PC-9 (cell line): Measurements from ENCODE around the gene RNF121. TPM values are rescaled to one million over a fixed set of nuclear protein-coding genes. Genes with fewer than 3 reads are reported as not detected.

Experiments
- BruUV-seq: library from RNA; stranded (reverse); fragments of 400-500 nt; replicated peaks from 2 replicates; lab custom pipeline; 2021; lab: Mats Ljungman, UMichigan
- CTCF ChIA-PET: fragments of 300-600 bp; sonication (Branson Sonifier 250); formaldehyde crosslinking; loops from one replicate; lab custom pipeline; 2022; ENCODE audit warnings: antibody characterized with exemption; lab: Charles Lee
- POLR2A ChIA-PET: fragments of 300-600 bp; sonication (Branson Sonifier 250); formaldehyde crosslinking; loops from one replicate; lab custom pipeline; 2022; ENCODE audit warnings: antibody characterized with exemption; ENCODE audit not compliant: unreplicated experiment; lab: Charles Lee
- DNase-seq, 2 experiments: peaks; one replicate each; pipeline versions ENCODE4 v3.0.0 to v3.0.0-alpha.2; 2015 to 2022; ENCODE audit warnings: mixed read lengths in 1 of 2
- H2AFZ ChIP-seq: fragments of 200-600 bp; sonication (generic); 2 replicates; pipeline ENCODE4 v1.8.1; 2017; ENCODE audit warnings: antibody characterized with exemption
- H3F3A ChIP-seq: fragments of 200-600 bp; sonication (generic); 2 replicates; pipeline ENCODE4 v1.8.1; 2017; ENCODE audit warnings: antibody characterized with exemption, mild to moderate bottlenecking, low read depth; ENCODE audit not compliant: insufficient read depth
- H3K27ac ChIP-seq: fragments of 200-600 bp; sonication (generic); 2 replicates; pipeline ENCODE4 v1.6.1; 2016; ENCODE audit warnings: mixed run types
- H3K27me3 ChIP-seq: fragments of 200-600 bp; sonication (generic); 2 replicates; pipeline ENCODE4 v1.6.1; 2016; ENCODE audit warnings: low read depth, mixed run types; ENCODE audit not compliant: insufficient read depth
- H3K36me3 ChIP-seq: fragments of 200-600 bp; sonication (generic); 2 replicates; pipeline ENCODE4 v1.6.1; 2016; ENCODE audit warnings: low read depth, mixed run types
- H3K4me1 ChIP-seq: fragments of 200-600 bp; sonication (generic); replicated peaks from 2 replicates; pipeline ENCODE4 v1.6.1; 2016; ENCODE audit warnings: mixed run types; ENCODE audit not compliant: insufficient read depth
- H3K4me2 ChIP-seq: fragments of 200-600 bp; sonication (generic); 2 replicates; pipeline ENCODE4 v1.6.1; 2017; ENCODE audit warnings: mixed run types
- H3K4me3 ChIP-seq: fragments of 200-600 bp; sonication (generic); 2 replicates; pipeline ENCODE4 v1.6.1; 2016; ENCODE audit warnings: mixed run types
- H3K79me2 ChIP-seq: fragments of 200-600 bp; sonication (generic); 2 replicates; pipeline ENCODE4 v1.6.1; 2017; ENCODE audit warnings: low read depth, mixed run types
- H3K9me2 ChIP-seq: fragments of 200-600 bp; sonication (generic); 2 replicates; pipeline ENCODE4 v1.8.1; 2017; ENCODE audit warnings: mild to moderate bottlenecking; ENCODE audit not compliant: insufficient read depth
- H3K9me3 ChIP-seq: fragments of 200-600 bp; sonication (generic); 2 replicates; pipeline ENCODE4 v1.8.1; 2016; ENCODE audit warnings: low read depth; ENCODE audit not compliant: insufficient read depth
- H4K20me1 ChIP-seq: fragments of 200-600 bp; sonication (generic); 2 replicates; pipeline ENCODE4 v1.8.1; 2017; ENCODE audit not compliant: insufficient read depth
- EZH2 ChIP-seq: fragments of 200-600 bp; sonication (generic); IDR thresholded peaks from 2 replicates; pipeline ENCODE4 v1.8.0; 2017; ENCODE audit warnings: antibody characterized with exemption, low read depth
- intact Hi-C: fragments of 100-400 bp; cut with micrococcal nuclease; formaldehyde crosslinking; loops from one replicate; pipeline ENCODE4 v1.10.0; 2022; ENCODE audit not compliant: unreplicated experiment
- total RNA-seq: library from RNA; stranded (reverse); gene quantifications from 2 replicates; pipeline ENCODE4 v1.2.3, GENCODE V29; 2021
- TF ChIP-seq, protein P1 (sequence below): fragments of 200-600 bp; sonication (generic); conservative IDR thresholded peaks from 2 replicates; pipeline ENCODE4 v1.6.1; 2017; ENCODE audit warnings: mixed run types, antibody characterized with exemption, mild to moderate bottlenecking, moderate library complexity

RNF121 gene
- total RNA-seq, 1 experiment from 2014 or later, result 41.2 TPM

DNA sequence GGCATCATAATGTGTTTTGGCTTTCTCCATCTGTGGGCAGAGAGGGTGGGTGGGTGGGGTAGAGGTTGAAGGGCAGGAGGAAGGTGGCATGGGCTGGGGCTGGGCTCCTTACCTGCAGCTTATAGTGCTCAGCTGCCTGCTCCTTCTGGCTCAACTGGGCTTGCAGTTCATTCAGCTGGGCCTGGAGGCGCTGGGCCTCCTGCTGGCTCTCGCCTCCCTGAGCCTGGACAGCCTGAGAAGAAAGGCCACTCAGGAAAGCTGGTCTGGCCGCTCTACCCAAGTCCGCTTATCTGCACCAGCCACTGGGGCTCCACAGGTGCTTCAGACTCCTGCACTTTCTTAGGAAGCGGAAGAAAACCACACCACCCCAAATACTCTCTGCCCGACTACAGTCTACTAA is 80.3 kb downstream of the RNF121 start:
- Histone ChIP-seq H3K79me2 (no peaks in the 10 kb centered on the region), H2AFZ (no peak overlapping the region), H3K4me2 (no peak overlapping the region), H3K27me3 (no peaks in the 10 kb centered on the region), H3K4me1 (no peaks in the 10 kb centered on the region), H3K27ac (no peak overlapping the region), H3K9me2 (no peaks in the 10 kb centered on the region), H3K36me3 (peaks cover 20% of the 10 kb centered on the region; the same call in 1 of the 2 replicates), H4K20me1 (peaks cover 48% of the 10 kb centered on the region), H3K4me3 (no peak overlapping the region), H3F3A (peaks cover 33% of the 10 kb centered on the region; the same call in 1 of the 2 replicates), H3K9me3 (no peaks in the 10 kb centered on the region)
- CTCF ChIA-PET, result no interaction called here
- TF ChIP-seq, protein P1, sequence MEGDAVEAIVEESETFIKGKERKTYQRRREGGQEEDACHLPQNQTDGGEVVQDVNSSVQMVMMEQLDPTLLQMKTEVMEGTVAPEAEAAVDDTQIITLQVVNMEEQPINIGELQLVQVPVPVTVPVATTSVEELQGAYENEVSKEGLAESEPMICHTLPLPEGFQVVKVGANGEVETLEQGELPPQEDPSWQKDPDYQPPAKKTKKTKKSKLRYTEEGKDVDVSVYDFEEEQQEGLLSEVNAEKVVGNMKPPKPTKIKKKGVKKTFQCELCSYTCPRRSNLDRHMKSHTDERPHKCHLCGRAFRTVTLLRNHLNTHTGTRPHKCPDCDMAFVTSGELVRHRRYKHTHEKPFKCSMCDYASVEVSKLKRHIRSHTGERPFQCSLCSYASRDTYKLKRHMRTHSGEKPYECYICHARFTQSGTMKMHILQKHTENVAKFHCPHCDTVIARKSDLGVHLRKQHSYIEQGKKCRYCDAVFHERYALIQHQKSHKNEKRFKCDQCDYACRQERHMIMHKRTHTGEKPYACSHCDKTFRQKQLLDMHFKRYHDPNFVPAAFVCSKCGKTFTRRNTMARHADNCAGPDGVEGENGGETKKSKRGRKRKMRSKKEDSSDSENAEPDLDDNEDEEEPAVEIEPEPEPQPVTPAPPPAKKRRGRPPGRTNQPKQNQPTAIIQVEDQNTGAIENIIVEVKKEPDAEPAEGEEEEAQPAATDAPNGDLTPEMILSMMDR, result no peak
- no peak for TF ChIP-seq EZH2
- no peak for DNase-seq
- POLR2A ChIA-PET, result interaction anchor here (0.6 kb wide), 1 partner anchor 222 kb away, joined by 24 read pairs; no protein-coding TSS in a partner anchor
- BruUV-seq, result no TSS peak
- intact Hi-C loops, result no loop called here

DNA sequence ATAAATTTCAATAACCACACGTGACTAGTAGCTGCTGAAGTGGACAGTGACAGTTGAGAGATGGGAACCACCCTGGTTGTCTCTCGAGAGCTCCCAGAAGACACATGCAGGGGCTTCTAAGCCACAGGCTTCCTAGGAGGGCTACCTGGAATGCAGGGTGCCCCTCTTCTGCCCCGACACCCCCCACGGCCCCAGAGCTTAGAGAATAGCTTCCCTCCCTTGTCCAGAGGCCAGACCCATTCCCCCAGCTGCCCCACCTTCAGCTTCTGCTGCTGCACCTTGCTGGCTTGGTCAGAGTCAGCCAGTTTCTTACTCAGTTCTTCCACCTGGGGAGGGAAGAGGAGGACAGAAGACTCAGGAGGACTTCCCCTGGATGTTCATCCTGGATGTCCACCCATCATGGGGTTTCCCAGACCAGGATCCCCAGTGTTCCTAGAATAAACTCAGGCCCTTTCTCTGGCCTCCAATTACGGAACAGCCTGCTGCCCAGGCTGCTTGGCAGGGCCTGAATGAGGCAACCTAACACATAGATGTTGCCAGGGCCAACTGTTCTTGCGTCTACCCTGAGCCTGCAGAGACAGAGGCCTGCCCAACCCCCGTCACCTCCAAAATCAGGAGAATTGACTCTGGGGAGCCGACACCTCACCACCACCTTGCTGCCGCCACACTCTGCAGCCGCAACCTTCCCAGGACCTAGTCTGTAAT is 81.8 kb downstream of the RNF121 start:
- no peak overlapping the region for H3K4me2 ChIP-seq
- no peaks in the 10 kb centered on the region for H3K9me3 ChIP-seq
- intact Hi-C loops, result no loop called here
- CTCF ChIA-PET, result no interaction called here
- no peaks in the 10 kb centered on the region for H3K4me1 ChIP-seq
- TF ChIP-seq, protein P1, result no peak
- no peak for TF ChIP-seq EZH2
- no TSS peak for BruUV-seq
- peaks cover 23% of the 10 kb centered on the region for H3K36me3 ChIP-seq
- no peaks in the 10 kb centered on the region for H3K27me3 ChIP-seq
- H4K20me1 ChIP-seq, result peaks cover 51% of the 10 kb centered on the region
- H3K9me2 ChIP-seq, result no peaks in the 10 kb centered on the region
- H3K79me2 ChIP-seq, result no peaks in the 10 kb centered on the region
- H3F3A ChIP-seq, result peaks cover 30% of the 10 kb centered on the region; the same call in 1 of the 2 replicates
- no peak overlapping the region for H2AFZ ChIP-seq
- DNase-seq, result no peak
- POLR2A ChIA-PET, result interaction anchor here (0.7 to 0.8 kb wide), 2 partner anchors 47 to 87 kb away, joined by 4 to 9 read pairs; no protein-coding TSS in a partner anchor
- no peak overlapping the region for H3K27ac ChIP-seq
- H3K4me3 ChIP-seq, result no peak overlapping the region

DNA sequence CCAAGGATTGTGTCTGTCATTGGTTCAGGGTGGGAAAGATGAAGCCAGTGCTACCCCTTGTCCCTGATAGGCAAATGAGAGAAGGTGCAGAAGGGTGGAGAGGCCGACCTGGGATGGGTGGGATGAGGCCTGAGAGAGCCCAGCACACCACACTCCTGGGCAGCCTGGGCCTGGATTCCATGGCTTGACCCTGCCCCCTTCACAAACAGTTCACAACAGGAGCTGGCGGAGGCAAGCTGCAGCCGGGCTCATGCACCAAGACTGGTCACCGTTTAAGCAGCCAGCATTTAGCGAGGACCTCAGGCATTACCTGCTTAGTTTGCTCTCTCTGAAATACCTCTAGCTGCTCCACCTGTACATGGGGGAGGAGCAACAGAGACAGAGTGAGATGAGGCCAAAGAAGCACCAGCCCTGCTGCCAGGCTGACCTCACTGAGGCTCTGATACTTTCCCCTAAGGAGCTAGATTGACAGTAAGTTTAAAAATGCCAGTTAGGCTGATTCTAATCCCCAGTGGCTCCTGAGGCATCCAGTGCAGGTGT is 83.3 kb downstream of the RNF121 start:
- peaks cover 33% of the 10 kb centered on the region for H3K36me3 ChIP-seq
- BruUV-seq, result no TSS peak
- H2AFZ ChIP-seq, result no peak overlapping the region
- no peak for TF ChIP-seq EZH2
- TF ChIP-seq, protein P1, result no peak
- H4K20me1 ChIP-seq, result peaks cover 49% of the 10 kb centered on the region
- H3K9me3 ChIP-seq, result no peaks in the 10 kb centered on the region
- no peaks in the 10 kb centered on the region for H3K27me3 ChIP-seq
- ChIA-PET CTCF (interaction anchor here (0.7 kb wide), 1 partner anchor 459 kb away, joined by 4 read pairs; no protein-coding TSS in a partner anchor), POLR2A (no interaction called here)
- intact Hi-C loops, result loop anchor here (2.0 kb wide), 1 partner anchor 211 kb away; no protein-coding TSS in a partner anchor
- H3K9me2 ChIP-seq, result no peaks in the 10 kb centered on the region
- no peak for DNase-seq
- H3K4me2 ChIP-seq, result no peak overlapping the region
- peaks cover 25% of the 10 kb centered on the region; the same call in 1 of the 2 replicates for H3F3A ChIP-seq
- no peak overlapping the region for H3K27ac ChIP-seq
- no peaks in the 10 kb centered on the region for H3K4me1 ChIP-seq
- no peaks in the 10 kb centered on the region for H3K79me2 ChIP-seq
- H3K4me3 ChIP-seq, result no peak overlapping the region
